IMR-90 (cell line): ENCODE measurements around the gene ZNF688. TPM values are rescaled to one million over a fixed set of nuclear protein-coding genes. Genes with fewer than 3 reads are reported as not detected.

Source experiments
- ATAC-seq: fragments of 200-7000 bp; cut with Tn5 transposase; 2 replicates; pipeline ENCODE4 v1.9.1; 2020; ENCODE audit warnings: low read depth, mild to moderate bottlenecking, moderate library complexity
- BruUV-seq: library from RNA; stranded (reverse); fragments of 400-500 nt; replicated peaks from 2 replicates; lab custom pipeline; 2021; lab: Mats Ljungman, UMichigan
- CTCF ChIA-PET: fragments of 300-600 bp; formaldehyde crosslinking; extraction: SDS; loops from one replicate; lab custom pipeline; 2021; ENCODE audit warnings: antibody characterized with exemption; lab: Yijun Ruan, JAX
- POLR2A ChIA-PET: fragments of 300-600 bp; sonication (Branson Sonifier 250); formaldehyde crosslinking; loops from one replicate; lab custom pipeline; 2022; ENCODE audit warnings: antibody characterized with exemption; ENCODE audit not compliant: unreplicated experiment; lab: Charles Lee
- DNase-seq: peaks from one replicate; pipeline ENCODE4 v3.0.0; 2013
- H2AFZ ChIP-seq: replicated peaks from 2 replicates; pipeline ENCODE3; 2013; ENCODE audit warnings: low read length, mild to moderate bottlenecking; ENCODE audit not compliant: poor library complexity
- H2AK5ac ChIP-seq: 2 replicates; pipeline ENCODE4 v1.6.1; 2013; ENCODE audit warnings: low read depth, low read length, inconsistent platforms
- H2AK9ac ChIP-seq: replicated peaks from 2 replicates; pipeline ENCODE3; 2013; ENCODE audit warnings: mild to moderate bottlenecking, low read depth, low read length, moderate library complexity; ENCODE audit not compliant: poor library complexity
- H2BK120ac ChIP-seq: 2 replicates; pipeline ENCODE4 v1.6.1; 2013; ENCODE audit warnings: low read depth, low read length, inconsistent platforms
- H2BK15ac ChIP-seq: 3 replicates; pipeline ENCODE4 v1.6.1; 2013; ENCODE audit warnings: low read depth, low read length, inconsistent platforms
- H2BK20ac ChIP-seq: 2 replicates; pipeline ENCODE4 v1.6.1; 2013; ENCODE audit warnings: low read depth, mild to moderate bottlenecking, inconsistent platforms, low read length, moderate library complexity
- H2BK5ac ChIP-seq: 2 replicates; pipeline ENCODE4 v1.6.1; 2013; ENCODE audit warnings: mild to moderate bottlenecking, low read depth, low read length, inconsistent platforms; ENCODE audit not compliant: poor library complexity, severe bottlenecking
- H3K14ac ChIP-seq: replicated peaks from 2 replicates; pipeline ENCODE4 v1.6.1; 2013; ENCODE audit warnings: low read depth, low read length, inconsistent platforms
- H3K18ac ChIP-seq: 2 replicates; pipeline ENCODE4 v1.6.1; 2013; ENCODE audit warnings: low read depth, low read length, control low read depth
- H3K23ac ChIP-seq: 2 replicates; pipeline ENCODE4 v1.6.1; 2013; ENCODE audit warnings: low read depth, low read length, inconsistent platforms
- H3K27ac ChIP-seq: 2 replicates; pipeline ENCODE4 v1.5.1; 2013; ENCODE audit warnings: mild to moderate bottlenecking, control low read depth, low read length; ENCODE audit not compliant: insufficient read depth
- H3K27me3 ChIP-seq: 2 replicates; pipeline ENCODE4 v1.6.1; 2013; ENCODE audit warnings: low read length; ENCODE audit not compliant: control insufficient read depth, insufficient read depth
- H3K36me3 ChIP-seq: 2 replicates; pipeline ENCODE4 v1.6.1; 2013; ENCODE audit warnings: low read length, mixed read lengths; ENCODE audit not compliant: control insufficient read depth, insufficient read depth
- H3K4ac ChIP-seq: 2 replicates; pipeline ENCODE4 v1.6.1; 2013; ENCODE audit warnings: low read depth, low read length, inconsistent platforms
- H3K4me1 ChIP-seq: 2 replicates; pipeline ENCODE4 v1.6.1; 2013; ENCODE audit warnings: low read length, mixed read lengths; ENCODE audit not compliant: control insufficient read depth, insufficient read depth
- H3K4me2 ChIP-seq: 2 replicates; pipeline ENCODE4 v1.6.1; 2013; ENCODE audit warnings: low read depth, mild to moderate bottlenecking, control low read depth, low read length, moderate library complexity
- H3K4me3 ChIP-seq: 2 replicates; pipeline ENCODE4 v1.5.1; 2013; ENCODE audit warnings: low read depth, mild to moderate bottlenecking, control low read depth, low read length, moderate library complexity; ENCODE audit not compliant: insufficient read depth
- H3K56ac ChIP-seq: 2 replicates; pipeline ENCODE4 v1.6.1; 2013; ENCODE audit warnings: low read length, inconsistent platforms; ENCODE audit not compliant: insufficient read depth; ENCODE audit errors: extremely low read depth
- H3K79me1 ChIP-seq, 2 experiments: 2 replicates each; pipeline ENCODE4 v1.6.1; 2013; ENCODE audit warnings: low read length in 2 of 2, inconsistent platforms in 1 of 2, low read depth in 1 of 2
- H3K9ac ChIP-seq: 2 replicates; pipeline ENCODE4 v1.6.1; 2013; ENCODE audit warnings: low read depth, low read length, control low read depth
- H3K9me1 ChIP-seq: 2 replicates; pipeline ENCODE4 v1.6.1; 2013; ENCODE audit warnings: low read length, inconsistent platforms; ENCODE audit not compliant: insufficient read depth
- H3K9me3 ChIP-seq: 2 replicates; pipeline ENCODE4 v1.6.1; 2013; ENCODE audit warnings: low read length; ENCODE audit not compliant: control insufficient read depth, insufficient read depth
- H4K20me1 ChIP-seq: 2 replicates; pipeline ENCODE4 v1.6.1; 2013; ENCODE audit warnings: low read length, inconsistent platforms; ENCODE audit not compliant: insufficient read depth
- H4K5ac ChIP-seq: 2 replicates; pipeline ENCODE4 v1.6.1; 2013; ENCODE audit warnings: mild to moderate bottlenecking, low read depth, low read length, control low read depth
- H4K8ac ChIP-seq, 2 experiments: 2 replicates each; pipeline ENCODE4 v1.6.1; 2013; ENCODE audit warnings: low read depth in 2 of 2, low read length in 2 of 2, control low read depth in 1 of 2, inconsistent platforms in 1 of 2
- H4K91ac ChIP-seq: 2 replicates; pipeline ENCODE4 v1.6.1; 2013; ENCODE audit warnings: low read depth, low read length, inconsistent platforms; ENCODE audit not compliant: insufficient read depth
- CEBPB ChIP-seq: IDR thresholded peaks from 2 replicates; pipeline ENCODE4 v1.6.1; 2012; ENCODE audit warnings: low read depth, low read length, improper control_type of control experiment
- CHD1 ChIP-seq: IDR thresholded peaks from 2 replicates; pipeline ENCODE4 v1.6.1; 2012; ENCODE audit warnings: low read depth, low read length, improper control_type of control experiment
- MAZ ChIP-seq: IDR thresholded peaks from 2 replicates; pipeline ENCODE4 v1.6.1; 2012; ENCODE audit warnings: low read depth, mild to moderate bottlenecking, low read length, improper control_type of control experiment, moderate library complexity, borderline replicate concordance
- MXI1 ChIP-seq: IDR thresholded peaks from 2 replicates; pipeline ENCODE4 v1.6.1; 2012; ENCODE audit warnings: low read depth, mild to moderate bottlenecking, low read length, moderate library complexity, borderline replicate concordance
- RCOR1 ChIP-seq: IDR thresholded peaks from 2 replicates; pipeline ENCODE4 v1.6.1; 2012; ENCODE audit warnings: mild to moderate bottlenecking, low read length, improper control_type of control experiment; ENCODE audit not compliant: insufficient replicate concordance
- WGBS, 2 experiments: methylation state at CpG; one replicate each; pipeline versions ENCODE4 v1.1.5 to v1.1.7; 2013; ENCODE audit warnings: missing lambda C conversion rate in 2 of 2; ENCODE audit not compliant: insufficient read length in 1 of 2; ENCODE audit errors: extremely low coverage in 2 of 2; 5-methylcytosine and 5-hydroxymethylcytosine counted together
- dilution Hi-C: fragments of 300-500 bp; cut with HindIII; formaldehyde crosslinking; loops from one replicate; pipeline ENCODE4 v1.14.3; 2018; ENCODE audit warnings: low sequenced_read_pairs; ENCODE audit not compliant: unreplicated experiment
- in situ Hi-C: fragments of 300-500 bp; cut with MboI; formaldehyde crosslinking; loops from 3 replicates; pipeline ENCODE4 v1.14.3; 2019; ENCODE audit warnings: low sequenced_read_pairs, inconsistent platforms, mixed read lengths
- intact Hi-C: fragments of 100-400 bp; cut with micrococcal nuclease; formaldehyde crosslinking; loops from 2 replicates; pipeline ENCODE4 v1.10.0; 2022
- polyA plus RNA-seq, 3 experiments: library from polyadenylated mRNA; depleted of rRNA; stranded (reverse); fragments of >200 nt; gene quantifications; 2 replicates each; pipeline ENCODE4 v1.2.3, GENCODE V29; 2012; ENCODE audit warnings: low replicate concordance in 1 of 3
- total RNA-seq: library from RNA; depleted of rRNA; stranded (reverse); fragments of >200 nt; gene quantifications from 2 replicates; pipeline ENCODE4 v1.2.3, GENCODE V29; 2012

The ZNF688 gene
- total and polyA plus RNA-seq, 2 of the 4 experiments (the other 2 are of a cell fraction): 1.8 to 3.7 TPM

DNA sequence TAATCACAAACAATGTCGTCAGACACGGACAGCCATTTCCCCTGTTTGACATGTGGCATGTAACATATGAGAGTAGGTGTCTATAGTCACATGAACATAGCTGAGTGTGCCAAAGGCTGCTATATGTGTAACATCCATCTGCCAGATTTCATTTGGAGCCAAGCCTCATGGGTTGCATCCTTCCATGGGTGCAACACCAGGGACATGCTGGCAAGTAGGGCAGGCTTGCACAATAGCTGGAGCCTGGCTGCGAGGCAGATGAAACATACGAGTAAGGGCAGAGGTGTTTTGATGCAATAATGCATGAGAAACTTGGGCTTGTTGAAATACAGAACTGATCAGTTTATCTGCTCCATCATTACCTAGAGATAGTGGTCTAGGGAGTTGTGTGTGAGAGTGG lies 47.7 kb upstream of the ZNF688 start:
- H2BK15ac ChIP-seq: no peak overlapping the region
- ChIA-PET POLR2A (no interaction called here), CTCF (interaction anchor here (0.5 kb wide), 1 partner anchor 114 kb away, joined by 3 read pairs; no protein-coding TSS in a partner anchor)
- dilution Hi-C loops (no loop called here), intact Hi-C loops (no loop called here), in situ Hi-C loops (no loop called here)
- peaks cover 7% of the 10 kb centered on the region; the same call in 1 of the 2 replicates for H3K9me3 ChIP-seq
- no peak overlapping the region for H2AK5ac ChIP-seq
- H3K9me1 ChIP-seq: no peaks in the 10 kb centered on the region
- no peak overlapping the region for H2BK20ac ChIP-seq
- H3K4me3 ChIP-seq: no peak overlapping the region
- H4K5ac ChIP-seq: no peak overlapping the region
- no peak overlapping the region for H3K9ac ChIP-seq
- H2BK5ac ChIP-seq: no peak overlapping the region
- peaks cover 15% of the 10 kb centered on the region for H3K27me3 ChIP-seq
- no peak overlapping the region for H4K91ac ChIP-seq
- DNase-seq (no peak), ATAC-seq (no peak)
- no peak overlapping the region for H3K14ac ChIP-seq
- no peak overlapping the region for H3K4me2 ChIP-seq
- no peak overlapping the region for H4K8ac ChIP-seq
- no peaks in the 10 kb centered on the region for H3K79me1 ChIP-seq
- no peak overlapping the region for H3K56ac ChIP-seq
- BruUV-seq: no TSS peak
- no peak overlapping the region for H3K18ac ChIP-seq
- no peak overlapping the region for H2BK120ac ChIP-seq
- H4K20me1 ChIP-seq: no peaks in the 10 kb centered on the region
- H3K36me3 ChIP-seq: no peaks in the 10 kb centered on the region
- H3K4me1 ChIP-seq: no peaks in the 10 kb centered on the region
- no CpG with 5 or more reads among the region's 4 CpGs for WGBS, 2 experiments
- no peak overlapping the region for H2AFZ ChIP-seq
- no peak overlapping the region for H3K4ac ChIP-seq
- TF ChIP-seq CEBPB (peak; percentile 43), CHD1 (no peak), RCOR1 (no peak), MAZ (no peak), MXI1 (no peak)
- no peak overlapping the region for H2AK9ac ChIP-seq
- no peak overlapping the region for H3K27ac ChIP-seq
- H3K23ac ChIP-seq: no peak overlapping the region
